GM21423 (cell line): ENCODE results near the gene CCDC28A.

Source experiments
- ATAC-seq: cut with Tn5 transposase; IDR thresholded peaks from one replicate; pipeline ENCODE4 v1.9.1; 2021; ENCODE audit warnings: mild to moderate bottlenecking, moderate library complexity; ENCODE audit not compliant: unreplicated experiment

Gene CCDC28A

DNA sequence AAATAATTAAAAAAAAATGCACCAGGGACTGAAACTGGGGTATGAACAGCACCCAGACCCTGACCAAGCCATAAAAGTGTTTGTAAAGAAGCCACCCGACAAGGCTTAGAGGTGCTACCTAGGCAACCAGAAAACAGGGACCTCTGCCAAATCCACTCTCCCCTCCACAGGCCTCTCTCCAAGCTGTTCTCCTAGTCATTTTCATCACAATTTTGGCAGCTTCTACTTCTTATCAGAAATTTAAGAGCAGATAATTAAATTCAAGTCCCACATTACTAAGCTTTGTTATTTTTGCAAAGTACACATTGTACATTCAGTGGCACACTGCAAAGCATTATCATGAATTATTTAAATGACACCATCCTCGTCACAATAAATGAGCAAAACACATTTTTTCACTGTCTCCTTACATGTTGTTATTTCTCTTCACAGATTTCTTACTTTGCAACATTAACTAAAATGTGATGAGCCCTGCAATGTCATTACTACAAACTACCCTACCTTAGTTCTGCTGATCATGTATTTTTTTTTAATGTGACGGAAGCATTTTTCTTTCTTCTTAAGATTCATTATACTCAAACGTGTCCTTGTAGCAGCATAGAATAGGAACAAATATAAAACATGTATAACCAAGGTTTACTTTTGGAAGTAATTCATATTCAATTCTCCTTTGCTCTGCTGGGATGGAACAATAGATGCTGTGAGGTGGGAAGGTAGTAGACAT, 60.4 kb downstream of the CCDC28A start:
- ATAC-seq, result no peak

DNA sequence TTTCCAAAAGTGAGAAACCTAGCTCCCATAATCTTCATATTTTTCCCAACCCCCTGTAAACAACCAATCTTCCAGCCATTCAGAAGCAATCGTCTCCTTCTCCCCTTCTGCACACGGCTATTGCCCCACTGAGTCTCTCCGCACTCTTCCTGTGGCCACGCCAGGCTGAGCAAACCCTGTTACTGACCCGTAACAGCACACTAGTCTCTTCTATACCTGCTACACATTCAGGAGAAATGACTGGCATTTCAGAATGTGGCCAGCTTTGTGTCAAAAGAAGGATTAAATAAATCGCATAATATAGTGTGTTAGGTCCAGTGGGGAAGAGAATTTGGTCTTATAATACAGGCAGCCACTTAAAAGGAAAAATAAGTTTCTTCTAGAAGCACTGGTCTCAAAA, 63.7 kb downstream of the CCDC28A start:
- no peak for ATAC-seq
